ENCODE measurements around the gene SMC4.
"Not testable (repeated sequence)": the region's sequence is repeated elsewhere in the genome, so short reads cannot be mapped to it uniquely, and the experiment has no call there.

Gene SMC4

DNA sequence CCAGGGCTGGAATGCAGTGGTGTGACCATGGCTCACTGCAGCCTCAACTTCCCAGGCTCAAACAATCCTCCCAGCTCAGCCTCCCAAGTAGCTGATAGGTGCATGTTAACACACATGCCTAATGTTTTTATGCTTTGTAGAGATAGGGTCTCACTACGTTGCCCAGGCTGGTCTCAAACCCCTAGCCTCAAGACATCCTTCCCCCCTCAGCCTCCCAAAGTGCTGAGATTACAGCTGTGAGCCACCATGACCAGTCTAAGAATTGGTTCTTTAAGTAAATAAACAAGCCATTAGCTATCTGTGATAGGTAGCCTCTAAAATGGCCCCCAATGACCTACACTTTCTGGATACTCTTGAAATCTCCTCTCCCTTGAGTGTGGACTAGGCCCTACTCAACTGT lies 46.4 kb downstream of the SMC4 start:
- no peak for DNase-seq (ENCODE audit: low read depth in 2 of 2)

DNA sequence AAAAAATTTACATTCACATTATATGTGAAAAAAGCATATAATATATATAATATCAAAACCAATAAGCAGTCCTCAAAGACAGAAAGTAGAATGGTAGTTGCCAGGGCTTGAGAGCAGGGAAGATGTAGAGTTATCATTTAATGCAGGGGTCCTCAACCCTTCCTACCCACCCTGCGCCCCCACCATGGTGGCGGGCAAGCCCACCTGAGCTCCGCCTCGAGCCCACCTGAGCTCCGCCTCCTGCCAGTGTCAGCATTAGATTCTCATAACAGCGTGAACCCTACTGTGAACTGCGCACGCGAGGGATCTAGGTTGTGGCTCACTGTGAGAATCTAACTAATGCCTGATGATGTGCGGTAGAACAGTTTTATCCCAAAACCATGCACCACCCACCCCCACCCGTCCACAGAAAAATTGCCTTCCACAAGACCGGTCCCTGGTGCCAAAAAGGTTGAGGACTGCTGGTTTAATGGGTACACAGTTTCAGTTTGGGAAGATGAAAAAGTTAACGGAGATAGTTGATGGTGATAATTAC lies 47.1 kb downstream of the SMC4 start:
- DNase-seq (ENCODE audit: low read depth in 2 of 2): no peak

DNA sequence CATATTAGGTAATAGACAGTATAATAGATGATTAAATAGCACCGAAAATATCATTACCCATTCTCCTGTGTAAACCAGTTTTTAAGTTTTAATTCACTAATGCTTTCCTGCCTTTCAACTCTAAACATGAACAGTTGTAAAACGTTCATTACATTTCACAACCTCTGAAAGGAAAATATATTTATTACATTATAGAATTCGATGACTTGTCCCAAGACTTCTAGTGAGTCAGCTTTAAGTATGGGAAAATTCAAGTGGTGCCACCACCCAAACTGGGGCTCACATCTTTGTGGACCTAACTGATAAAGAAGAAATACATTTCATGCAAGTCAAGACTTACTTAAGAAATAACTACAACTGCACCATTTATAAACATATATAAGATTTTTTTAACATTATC lies 48.1 kb downstream of the SMC4 start:
- no peak for DNase-seq (ENCODE audit: low read depth in 2 of 2)

DNA sequence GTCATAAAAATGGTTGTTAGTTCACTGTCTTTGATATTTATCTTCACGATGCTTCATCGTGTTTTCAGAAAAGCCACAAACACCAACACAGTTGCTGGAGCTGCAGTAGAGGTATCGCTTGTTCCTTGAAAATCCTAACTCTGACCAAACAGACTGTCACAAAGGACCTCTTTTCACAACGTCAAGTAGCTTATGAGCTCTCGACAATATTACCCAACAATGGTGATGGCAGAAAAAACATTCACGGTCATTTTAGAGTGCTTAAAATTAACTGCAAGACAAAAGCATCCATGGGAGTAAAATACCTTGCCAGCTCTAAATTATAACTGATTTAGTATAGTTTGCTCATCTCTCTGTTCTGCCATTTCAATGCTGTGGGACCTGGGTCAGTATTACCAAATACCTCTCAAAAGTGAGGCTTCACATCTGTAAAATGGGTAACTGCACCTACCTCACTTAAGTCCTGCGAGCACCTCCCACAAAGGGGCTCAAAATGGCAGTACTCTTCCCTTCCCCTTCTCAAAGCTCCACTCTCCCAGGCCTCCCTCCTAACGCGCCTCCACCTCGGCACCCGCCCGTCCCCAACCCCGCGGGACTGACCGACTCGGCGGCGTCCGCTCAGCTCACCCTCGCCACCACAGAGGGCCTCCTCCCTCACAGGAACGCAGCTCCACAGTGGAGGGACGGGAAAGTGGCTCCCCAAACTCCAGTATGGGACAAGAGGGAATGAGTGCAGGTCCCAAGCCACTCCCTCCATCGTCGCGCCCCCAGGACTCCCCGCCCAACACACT lies 49.6 kb downstream of the SMC4 start:
- no peak for DNase-seq (ENCODE audit: low read depth in 2 of 2)

DNA sequence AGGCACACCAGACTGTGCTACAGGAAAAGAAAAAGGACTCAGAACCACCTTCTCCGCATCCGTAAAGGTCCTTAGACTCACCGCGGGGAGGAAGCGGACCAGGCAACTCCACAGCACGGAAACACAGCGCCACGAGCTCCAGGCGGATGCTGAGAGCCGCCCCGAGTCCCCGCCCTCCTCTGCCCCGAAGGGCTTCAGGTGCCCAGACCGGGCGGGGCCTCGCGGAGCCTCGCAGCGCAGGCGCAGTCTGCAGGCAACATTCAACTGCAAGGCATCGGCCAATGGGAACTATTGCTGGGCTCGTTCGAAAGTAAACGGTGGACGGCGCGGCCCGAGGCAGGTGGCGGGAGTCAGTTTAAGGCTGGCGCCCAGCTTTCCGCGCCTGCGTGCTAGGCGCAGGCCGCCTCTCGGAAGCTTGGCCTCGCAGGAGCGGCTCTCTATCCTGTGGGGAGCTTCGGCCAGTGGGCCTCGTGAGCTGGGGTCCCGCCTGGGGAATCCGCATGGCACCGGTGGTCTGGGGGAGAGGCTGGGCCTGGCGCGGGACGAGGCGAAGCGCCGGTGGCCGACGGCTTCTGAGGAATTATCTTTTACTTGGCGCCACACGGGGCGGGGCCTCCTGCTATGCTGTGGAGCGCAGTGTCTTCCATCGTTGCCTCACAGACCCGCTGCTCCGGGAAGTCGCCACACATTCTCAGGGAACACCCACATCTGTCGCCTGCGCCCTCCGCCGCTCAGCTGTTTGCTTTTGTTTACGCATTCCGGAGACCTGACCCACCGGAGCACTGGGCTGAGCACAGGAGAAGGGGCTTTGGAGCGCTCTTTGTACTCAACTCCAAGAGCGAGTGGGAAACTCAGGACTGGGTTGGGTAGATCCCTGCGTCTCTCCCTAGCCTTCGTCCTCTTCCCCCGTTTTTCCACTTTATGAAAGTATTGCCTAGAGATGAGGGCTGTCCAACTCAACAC lies 50.5 kb downstream of the SMC4 start, which contains the start of gene TRIM59:
Gene TRIM59 (minus strand): TSS at position 151 of the 963 bp plus-strand sequence. CDS start 10,603 bp downstream, outside the sequence.
- DNase-seq (ENCODE audit: low read depth in 2 of 2): peak; percentile 97 to 98

DNA sequence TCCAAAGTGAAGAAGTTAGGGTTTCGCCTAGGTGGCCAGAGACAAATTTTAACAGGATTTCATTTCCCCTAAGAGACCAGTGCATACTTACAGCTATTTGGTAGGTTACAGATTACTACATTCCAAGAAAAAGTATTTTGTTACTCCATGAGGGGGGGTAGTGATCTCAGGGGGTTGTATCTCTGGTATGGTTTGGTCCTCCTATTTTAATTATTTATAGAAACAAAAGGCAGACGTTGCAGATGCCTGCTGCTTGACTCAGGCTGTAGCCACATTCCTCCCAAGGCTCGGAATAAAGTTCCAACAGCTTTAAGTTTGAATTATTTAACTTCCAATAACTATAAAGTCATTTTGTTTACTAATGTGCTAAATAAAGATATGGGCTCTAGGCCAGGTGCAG lies 51.4 kb downstream of the SMC4 start:
- DNase-seq (ENCODE audit: low read depth in 2 of 2): no peak

DNA sequence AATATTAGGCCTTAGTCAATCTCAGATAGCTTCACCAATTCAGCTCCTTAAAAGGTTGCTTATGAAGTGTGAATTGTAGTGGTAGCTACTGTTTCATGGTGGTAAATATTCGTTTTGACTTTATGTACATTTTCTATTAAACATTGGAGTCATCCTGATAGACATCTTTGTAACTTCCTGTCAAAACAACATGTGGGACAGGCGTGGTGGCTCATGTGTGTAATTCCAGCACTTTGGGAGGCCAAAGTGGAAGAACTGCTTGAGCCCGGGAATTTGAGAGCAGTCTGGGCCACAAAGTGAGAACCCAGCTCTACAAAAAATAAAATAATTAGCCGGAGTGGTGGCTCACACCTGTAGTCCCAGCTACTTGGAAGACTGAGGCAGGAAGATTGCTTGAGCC lies 52.2 kb downstream of the SMC4 start:
- DNase-seq (ENCODE audit: low read depth in 2 of 2): no peak

DNA sequence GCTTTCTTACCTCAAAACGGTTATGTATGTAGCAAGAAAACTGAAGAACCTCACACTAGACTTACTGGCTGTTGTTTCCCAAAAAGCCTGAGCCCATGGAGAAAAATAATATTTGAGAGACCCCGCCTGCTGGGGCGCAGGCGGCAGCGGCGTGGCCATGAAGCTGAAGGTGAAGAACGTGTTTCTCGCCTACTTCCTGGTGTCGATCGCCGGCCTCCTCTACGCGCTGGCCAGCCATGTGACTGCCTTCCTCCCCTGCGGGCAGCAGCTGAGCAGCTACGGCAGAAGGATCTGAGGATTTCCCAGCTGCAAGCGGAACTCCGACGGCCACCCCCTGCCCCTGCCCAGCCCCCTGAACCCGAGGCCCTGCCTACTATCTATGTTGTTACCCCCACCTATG lies 52.8 kb downstream of the SMC4 start:
- not testable (repeated sequence) for DNase-seq (ENCODE audit: low read depth in 2 of 2)

DNA sequence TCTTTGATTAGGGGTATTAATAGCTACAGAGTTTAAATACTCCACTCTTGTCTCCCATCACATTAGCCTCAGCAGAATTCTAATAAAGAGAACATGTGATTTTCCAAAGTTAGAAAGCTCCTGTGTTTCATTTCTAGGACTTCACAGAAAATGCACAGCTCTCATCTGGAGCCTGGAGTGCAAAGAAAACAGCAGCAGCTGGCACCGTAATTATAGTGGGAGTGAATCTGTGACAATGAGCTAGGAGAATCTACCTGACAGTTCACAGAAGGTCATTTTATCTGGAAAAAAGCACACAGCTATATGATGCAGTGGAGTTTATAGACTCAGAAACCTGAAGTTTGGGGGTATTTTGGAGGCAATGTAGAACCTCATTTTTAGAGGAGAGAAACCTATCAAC lies 55.5 kb downstream of the SMC4 start:
- DNase-seq (ENCODE audit: low read depth in 2 of 2): no peak

DNA sequence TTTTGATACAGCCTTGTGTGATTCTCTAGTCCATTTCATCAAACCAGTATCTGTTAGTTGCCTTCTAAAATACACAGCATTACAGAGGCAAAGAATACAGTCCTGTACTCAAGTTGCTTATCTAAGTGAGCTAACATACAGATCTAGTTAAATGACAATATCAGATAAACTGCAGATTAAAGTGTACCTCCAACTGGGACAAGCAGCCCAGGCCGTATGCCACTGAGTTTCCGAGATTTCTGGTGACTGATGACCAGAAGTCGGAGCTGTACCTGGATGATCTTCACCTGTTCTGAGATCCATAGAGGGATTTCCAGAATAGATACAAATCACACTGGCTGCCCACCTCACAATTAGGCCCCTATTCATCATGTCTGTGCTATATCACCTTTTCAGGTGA lies 56.4 kb downstream of the SMC4 start:
- no peak for DNase-seq (ENCODE audit: low read depth in 2 of 2)

DNA sequence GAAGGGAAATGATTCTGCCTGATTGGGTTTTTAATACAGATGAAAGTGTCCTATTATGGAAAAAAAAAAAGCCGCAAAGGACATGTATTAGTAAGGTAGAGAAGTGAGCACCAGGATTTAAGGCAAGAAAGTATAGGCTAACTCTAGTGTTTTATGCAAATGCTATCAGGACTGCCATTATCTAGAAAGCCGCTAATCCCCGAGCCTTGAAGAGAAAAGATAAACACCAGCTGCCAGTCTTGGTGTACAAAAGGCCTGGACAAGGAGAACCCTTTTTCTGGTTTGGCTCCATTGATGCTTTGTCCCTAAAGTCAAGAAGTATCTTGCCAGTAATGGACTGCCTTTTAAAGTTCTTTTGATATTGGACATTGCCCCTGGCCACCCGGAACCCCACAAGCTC lies 58.7 kb downstream of the SMC4 start:
- no peak for DNase-seq (ENCODE audit: low read depth in 2 of 2)

DNA sequence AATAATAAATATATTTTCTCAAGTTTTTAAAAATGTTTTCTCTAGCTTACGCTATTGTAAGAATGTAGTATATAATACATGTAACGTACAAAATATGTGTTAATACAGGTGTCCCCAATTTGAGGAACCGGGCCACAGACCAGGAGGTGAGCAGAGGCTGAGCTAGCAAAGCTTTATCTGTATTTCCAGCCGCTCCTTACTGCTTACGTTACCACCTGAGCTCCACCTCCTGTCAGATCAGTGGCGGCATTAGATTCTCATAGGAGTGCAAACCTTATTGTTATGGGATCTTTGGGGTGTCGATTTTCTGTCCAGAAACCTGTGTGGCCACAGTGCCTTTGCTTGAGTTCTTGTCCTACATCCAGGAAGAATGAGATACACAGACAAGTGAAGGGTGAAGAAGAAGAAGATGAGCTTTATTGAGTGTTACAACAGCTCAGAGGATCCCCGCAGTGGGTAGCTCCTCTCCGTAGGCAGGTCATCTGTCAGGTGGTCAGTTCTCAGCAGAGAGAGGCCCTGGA lies 60.1 kb downstream of the SMC4 start:
- no peak for DNase-seq (ENCODE audit: low read depth in 2 of 2)

DNA sequence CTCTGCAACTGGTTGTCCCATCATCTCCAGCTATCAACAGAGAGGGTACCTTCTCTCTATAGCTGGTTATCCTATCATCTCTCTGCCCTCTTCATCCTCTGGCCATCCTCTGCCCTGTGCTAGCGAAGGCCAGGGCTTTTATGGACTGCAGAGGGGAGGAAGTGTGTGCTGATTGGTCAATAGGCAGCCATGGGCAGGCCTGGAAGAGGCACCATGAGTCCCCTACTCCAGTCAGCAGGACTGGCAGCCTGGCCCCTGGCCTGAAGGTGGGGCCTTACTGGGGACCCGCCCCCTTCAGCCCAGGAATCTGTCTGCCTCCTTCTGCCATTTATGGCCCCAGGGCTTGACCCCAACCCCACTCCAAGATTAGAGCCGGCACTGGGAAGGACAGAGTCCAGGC lies 60.6 kb downstream of the SMC4 start:
- DNase-seq (ENCODE audit: low read depth in 2 of 2): no peak

DNA sequence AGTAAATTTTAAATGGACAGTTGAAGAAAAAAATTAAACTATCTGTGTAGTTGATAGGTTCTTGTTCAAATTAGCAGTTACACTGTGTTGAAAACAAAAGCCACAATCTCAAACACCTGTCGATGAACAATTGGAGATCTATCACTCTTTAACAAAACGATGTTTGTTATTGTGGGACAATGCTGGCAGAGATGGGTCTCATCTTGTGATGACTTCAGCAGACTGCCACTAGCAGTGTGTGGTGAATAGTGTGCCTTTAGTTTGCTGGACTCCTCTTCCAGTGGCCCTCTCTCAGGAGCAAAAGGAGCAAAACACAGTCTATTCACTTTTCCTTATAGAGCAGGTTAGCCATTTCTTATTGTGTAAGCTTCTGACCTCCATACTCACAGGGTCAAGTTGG lies 64.9 kb downstream of the SMC4 start:
- no peak for DNase-seq (ENCODE audit: low read depth in 2 of 2)

DNA sequence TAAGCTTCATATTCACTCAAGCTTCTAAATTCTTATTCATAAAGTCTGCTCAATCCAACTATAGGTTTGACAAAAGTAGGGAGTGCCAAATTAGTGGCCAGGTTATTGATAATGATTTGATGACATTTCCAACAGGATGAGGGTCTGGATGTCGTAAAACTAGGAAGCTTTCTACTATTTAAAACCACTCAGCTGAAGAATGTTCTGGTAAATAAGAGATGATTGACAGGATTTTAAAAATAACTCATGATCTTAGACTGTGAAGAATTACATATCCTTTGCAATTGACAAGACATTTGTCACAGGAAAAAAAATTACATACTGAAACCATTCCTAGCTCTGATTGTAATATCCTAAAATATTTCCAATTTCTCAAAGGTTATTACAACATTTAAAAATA lies 65.5 kb downstream of the SMC4 start:
- DNase-seq (ENCODE audit: low read depth in 2 of 2): no peak

DNA sequence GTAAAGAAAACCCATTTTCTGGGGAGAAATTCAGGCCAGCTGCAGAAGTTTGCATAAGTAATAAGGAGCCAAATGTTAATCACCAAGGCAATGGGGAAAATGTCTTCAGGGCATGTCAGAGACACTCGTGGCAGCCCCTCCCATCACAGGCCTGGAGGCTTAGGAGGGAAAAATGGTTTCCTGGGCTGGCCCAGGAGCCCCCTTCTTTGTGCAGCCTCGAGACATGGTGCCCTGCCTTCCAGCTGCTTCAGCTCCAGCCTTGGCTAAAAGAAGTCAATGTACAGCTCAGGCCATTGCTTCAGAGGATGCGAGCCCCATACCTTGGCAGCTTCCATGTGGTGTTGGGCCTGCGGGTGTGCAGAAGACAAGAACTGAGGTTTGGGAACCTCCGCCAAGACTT lies 70.7 kb downstream of the SMC4 start:
- no peak for DNase-seq (ENCODE audit: low read depth in 2 of 2)

DNA sequence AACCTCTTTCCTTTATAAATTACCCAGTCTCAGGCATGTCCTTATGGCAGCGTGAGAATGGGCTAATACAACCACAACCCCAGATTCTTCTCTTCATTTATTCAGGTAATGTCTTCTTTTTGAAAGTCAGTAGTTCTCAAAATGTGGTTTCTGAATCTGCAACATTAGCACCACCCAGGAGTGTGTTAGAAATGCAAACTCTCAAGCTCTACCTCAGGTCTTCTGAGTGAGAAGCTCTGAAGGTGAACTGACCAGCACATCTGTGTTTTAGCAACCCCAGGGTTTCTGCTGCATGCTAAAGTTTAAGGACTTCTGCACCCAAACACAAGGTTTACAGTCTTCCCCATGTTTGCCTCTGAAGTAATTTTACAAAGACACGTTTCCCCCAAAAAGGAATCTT lies 72.4 kb downstream of the SMC4 start:
- no peak for DNase-seq (ENCODE audit: low read depth in 2 of 2)

DNA sequence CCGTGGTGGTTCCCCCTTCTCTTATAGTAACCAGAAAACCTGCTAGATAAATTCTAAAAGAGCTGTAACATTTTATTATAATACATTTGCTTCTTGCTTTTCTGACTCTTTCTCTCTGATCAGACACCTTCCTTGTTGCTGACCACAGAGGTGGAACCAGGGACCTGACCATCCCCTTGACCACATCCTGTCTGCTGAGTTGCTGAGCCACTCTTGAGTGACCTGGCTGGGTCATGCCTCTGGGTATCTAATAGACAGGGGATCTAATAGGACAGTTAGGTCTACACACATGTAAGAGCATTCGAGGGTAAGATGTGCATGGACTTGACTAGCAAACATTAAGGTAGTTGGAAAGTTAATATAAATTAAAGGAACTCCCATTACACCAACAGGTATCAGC lies 72.9 kb downstream of the SMC4 start:
- DNase-seq (ENCODE audit: low read depth in 2 of 2): no peak

DNA sequence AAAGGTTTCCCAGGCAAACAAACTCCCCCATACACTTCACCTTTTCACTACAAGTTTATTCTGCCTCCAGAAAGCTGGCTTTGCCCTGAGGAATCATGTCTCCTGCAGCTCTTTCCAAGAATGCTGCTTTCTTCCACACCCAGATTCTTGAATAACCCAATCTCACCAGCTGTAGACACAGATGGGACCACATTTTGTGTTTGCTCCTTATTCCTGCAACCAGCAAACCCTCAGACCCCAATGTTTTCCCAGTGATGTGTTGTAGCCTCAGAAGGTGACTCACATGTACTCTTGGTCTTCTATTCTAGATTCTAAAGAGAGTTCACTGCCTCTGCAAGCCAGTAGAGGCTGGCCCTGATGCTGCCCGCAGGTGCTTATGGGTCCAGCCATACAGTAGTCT lies 73.8 kb downstream of the SMC4 start:
- DNase-seq (ENCODE audit: low read depth in 2 of 2): no peak

DNA sequence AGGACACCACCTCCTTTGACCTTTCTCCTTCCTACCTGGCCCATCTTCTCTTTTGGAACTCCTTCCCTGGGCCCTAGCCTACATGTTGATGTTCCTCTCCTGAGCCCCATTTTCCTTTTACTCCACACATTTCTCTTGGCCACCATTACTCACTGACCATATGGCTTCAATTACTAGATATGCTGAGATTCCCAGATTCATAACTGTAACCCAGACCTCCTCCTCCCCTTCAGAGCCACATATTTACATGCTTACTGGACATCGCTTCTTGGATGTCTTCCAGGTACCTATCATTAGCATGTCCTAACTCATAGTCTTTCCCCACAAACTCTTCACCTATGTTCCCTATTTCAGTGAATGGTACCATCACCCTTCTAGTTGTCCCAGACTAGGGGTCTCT lies 74.5 kb downstream of the SMC4 start:
- no peak for DNase-seq (ENCODE audit: low read depth in 2 of 2)

DNA sequence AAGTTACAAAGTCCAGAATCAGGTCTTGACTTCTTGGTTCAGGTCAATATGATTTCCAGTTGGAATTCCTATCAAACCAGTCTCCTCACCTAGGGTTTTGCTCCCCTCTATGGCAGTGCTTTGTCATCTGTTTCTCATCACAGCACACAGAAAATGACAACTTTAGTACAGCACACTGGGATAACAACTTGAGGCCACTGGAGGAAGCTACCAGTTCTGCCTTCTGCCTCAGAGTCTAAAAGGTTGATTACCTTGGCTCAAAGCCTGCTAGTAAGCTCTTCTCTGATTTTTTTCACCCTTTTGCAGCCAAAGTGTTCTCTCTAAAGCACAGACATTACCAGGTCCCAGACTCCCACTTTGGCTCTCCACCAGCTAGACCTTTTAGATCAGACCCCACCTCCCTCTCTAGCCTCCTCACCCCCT lies 75.0 kb downstream of the SMC4 start:
- DNase-seq (ENCODE audit: low read depth in 2 of 2): no peak

DNA sequence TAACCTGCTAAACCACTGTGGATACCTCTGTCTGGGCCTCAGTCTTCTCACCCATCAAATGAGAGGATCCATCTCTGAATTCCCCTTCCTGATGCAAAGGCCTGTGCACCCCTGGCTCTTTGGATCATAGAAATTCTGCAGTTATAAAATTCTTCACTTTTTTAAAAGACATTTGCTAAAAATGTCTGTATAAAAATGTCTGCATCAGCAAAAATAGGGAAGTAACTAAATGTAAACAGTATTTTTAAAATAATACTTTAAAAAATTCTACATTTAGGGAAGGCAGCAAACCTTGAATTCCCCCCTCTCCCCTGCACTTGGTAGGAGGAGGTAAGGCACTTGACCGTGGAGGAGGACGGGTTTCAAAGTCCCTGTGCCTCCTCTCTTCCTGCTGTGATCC lies 75.7 kb downstream of the SMC4 start:
- DNase-seq (ENCODE audit: low read depth in 2 of 2): no peak
